A549 treated with GW870086 at 1 μM for 4 hours (cell line): ENCODE measurements around the gene FGA. TPM values are rescaled to one million over a fixed set of nuclear protein-coding genes. Genes with fewer than 3 reads are reported as not detected.

Source experiments
- total RNA-seq: library from RNA; stranded (reverse); fragments of 200-300 nt; extraction: Qiagen RNA extraction; gene quantifications from 5 replicates; pipeline ENCODE4 v1.2.3, GENCODE V29; 2022; ENCODE audit warnings: low read depth

FGA gene
- total RNA-seq = 16.4 to 22.7 TPM (median 17.4 TPM) in 5 replicates

GRCh38 chr4:154590329-154591006 lies at the start of gene FGA:
TSS of gene FGA (minus strand) at chr4:154590742. CDS start at chr4:154590687, 55 bp downstream.

GRCh38 chr4:154612472-154613414 lies 22.2 kb upstream of the FGA start, which contains the start of gene FGG:
TSS of gene FGG (minus strand) at chr4:154612656. CDS start at chr4:154612609, 47 bp downstream.

GRCh38 chr4:154562697-154563254 lies 27.8 kb downstream of the FGA start, which contains the start of gene FGB:
TSS of gene FGB (plus strand) at chr4:154563011. CDS start at chr4:154563019, 8 bp downstream.

GRCh38 chr4:154549894-154550790 lies 40.4 kb downstream of the FGA start, which contains the start of gene PLRG1:
TSS of gene PLRG1 (minus strand) at chr4:154550400. CDS start at chr4:154550308, 92 bp downstream.

Other genes with a start within 250 kb of the FGA start
- 0.03 TPM in 1 of 5 replicates, not detected in the others for gene DCHS2, start 98.9 kb downstream of the FGA start, total RNA-seq
- 54.9 to 58.5 TPM (median 56.3 TPM) in 5 replicates for gene PLRG1, start 40.3 kb downstream of the FGA start, total RNA-seq
- gene FGB, start 27.7 kb downstream of the FGA start, total RNA-seq = 15.9 to 26.1 TPM (median 17.6 TPM) in 5 replicates
- gene FGG, start 21.9 kb upstream of the FGA start, total RNA-seq = 5.1 to 8.7 TPM (median 5.5 TPM) in 5 replicates
- 0.02 to 0.05 TPM (median 0.02 TPM) in 3 of 5 replicates, not detected in the others for gene LRAT, start 153.3 kb upstream of the FGA start, total RNA-seq
- gene RBM46, start 190.5 kb upstream of the FGA start, total RNA-seq = not detected in 5 replicates